ENCODE results near the gene EVA1C.
"Not testable (repeated sequence)": the region's sequence is repeated elsewhere in the genome, so short reads cannot be mapped to it uniquely, and the experiment has no call there.

EVA1C gene

GRCh38 chr21:32467291-32467690, 54.8 kb downstream of the EVA1C start:
- DNase-seq: no peak

- no peak for DNase-seq
Observed at GRCh38 chr21:32468681-32469111, 56.2 kb downstream of the EVA1C start.

- DNase-seq: no peak
Observed at GRCh38 chr21:32469628-32470027, 57.1 kb downstream of the EVA1C start.

- DNase-seq: no peak
Observed at GRCh38 chr21:32470206-32470605, 57.7 kb downstream of the EVA1C start.

- DNase-seq: no peak
Observed at GRCh38 chr21:32472890-32473765, 60.6 kb downstream of the EVA1C start.

GRCh38 chr21:32474179-32475059, 61.9 kb downstream of the EVA1C start:
- DNase-seq: no peak

GRCh38 chr21:32475162-32475812, 62.8 kb downstream of the EVA1C start:
- DNase-seq: peak; percentile 26

- DNase-seq: no peak
Observed at GRCh38 chr21:32476661-32477423, 64.3 kb downstream of the EVA1C start.

GRCh38 chr21:32477424-32477745, 64.9 kb downstream of the EVA1C start:
- no peak for DNase-seq

- DNase-seq: no peak
Observed at GRCh38 chr21:32481875-32482408, 69.4 kb downstream of the EVA1C start.

GRCh38 chr21:32482565-32483292, 70.2 kb downstream of the EVA1C start:
- DNase-seq: no peak

- DNase-seq: no peak
Observed at GRCh38 chr21:32483293-32483595, 70.7 kb downstream of the EVA1C start.

GRCh38 chr21:32484706-32485380, 72.3 kb downstream of the EVA1C start:
- DNase-seq: no peak

- no peak for DNase-seq
Observed at GRCh38 chr21:32492376-32492775, 79.9 kb downstream of the EVA1C start.

GRCh38 chr21:32494934-32495709, 82.6 kb downstream of the EVA1C start:
- DNase-seq: peak; percentile 13

- DNase-seq: no peak
Observed at GRCh38 chr21:32496568-32496967, 84.1 kb downstream of the EVA1C start.

GRCh38 chr21:32499249-32500055, 86.9 kb downstream of the EVA1C start:
- peak; percentile 15 for DNase-seq

- DNase-seq: not testable (repeated sequence)
Observed at GRCh38 chr21:32503641-32504040, 91.1 kb downstream of the EVA1C start.

GRCh38 chr21:32505767-32506166, 93.3 kb downstream of the EVA1C start:
- DNase-seq: not testable (repeated sequence)
